Mucosa of rectum (tissue), 2 donors: ENCODE results near the gene TRIM66.
A peak's percentile ranks its signal among the peaks of the same experiment; 100 is the strongest.

Experiments used
- H3K27ac ChIP-seq, 2 donors: one replicate each; pipeline ENCODE4 v1.7.0; 2013; ENCODE audit warnings: inconsistent platforms in 2 of 2, low read depth in 2 of 2, low read length in 2 of 2
- H3K27me3 ChIP-seq, 2 donors: one replicate each; pipeline ENCODE4 v1.7.0; 2013; ENCODE audit warnings: low read length in 2 of 2; ENCODE audit not compliant: control insufficient read depth in 2 of 2, insufficient read depth in 2 of 2
- H3K36me3 ChIP-seq, 2 donors: one replicate each; pipeline ENCODE4 v1.7.0; 2013; ENCODE audit warnings: low read length in 2 of 2; ENCODE audit not compliant: control insufficient read depth in 2 of 2, insufficient read depth in 2 of 2
- H3K4me1 ChIP-seq, 2 donors: one replicate each; pipeline ENCODE4 v1.7.0; 2013; ENCODE audit warnings: low read length in 2 of 2, mild to moderate bottlenecking in 1 of 2; ENCODE audit not compliant: control insufficient read depth in 2 of 2, insufficient read depth in 2 of 2
- H3K4me3 ChIP-seq, 2 donors: one replicate each; pipeline ENCODE4 v1.7.0; 2013; ENCODE audit warnings: low read length in 2 of 2
- H3K9ac ChIP-seq, 2 donors: one replicate each; pipeline ENCODE4 v1.7.0; 2013; ENCODE audit warnings: low read length in 2 of 2, low read depth in 1 of 2, mild to moderate bottlenecking in 1 of 2
- H3K9me3 ChIP-seq, 2 donors: one replicate each; pipeline ENCODE4 v1.7.0; 2013; ENCODE audit warnings: low read length in 2 of 2; ENCODE audit not compliant: control insufficient read depth in 2 of 2
- donor health status: healthy.
- donor health status: Normal muscosa, but diverticular disease.

The TRIM66 gene

GRCh38 chr11:8705146-8705545 is 22.7 kb upstream of the TRIM66 start:
- H3K27me3 ChIP-seq: no peaks in the 10 kb centered on the region
- peaks cover 0 to 2% of the 10 kb centered on the region in 2 donors for H3K4me1 ChIP-seq
- H3K27ac ChIP-seq: no peak overlapping the region
- H3K9ac ChIP-seq: no peak overlapping the region
- H3K4me3 ChIP-seq: no peak overlapping the region
- no peaks in the 10 kb centered on the region for H3K9me3 ChIP-seq
- H3K36me3 ChIP-seq: peaks cover 21 to 31% of the 10 kb centered on the region in 2 donors

GRCh38 chr11:8704136-8704535 is 21.7 kb upstream of the TRIM66 start:
- H3K27ac ChIP-seq: no peak overlapping the region
- no peaks in the 10 kb centered on the region for H3K9me3 ChIP-seq
- no peak overlapping the region for H3K4me3 ChIP-seq
- peaks cover 0 to 6% of the 10 kb centered on the region in 2 donors for H3K4me1 ChIP-seq
- H3K9ac ChIP-seq: no peak overlapping the region
- peaks cover 26 to 31% of the 10 kb centered on the region in 2 donors for H3K36me3 ChIP-seq
- H3K27me3 ChIP-seq: no peaks in the 10 kb centered on the region

- Histone ChIP-seq H3K27ac (no peak overlapping the region), H3K4me3 (no peak overlapping the region), H3K36me3 (peaks cover 34 to 36% of the 10 kb centered on the region in 2 donors), H3K27me3 (no peaks in the 10 kb centered on the region), H3K9ac (no peak overlapping the region), H3K9me3 (no peaks in the 10 kb centered on the region), H3K4me1 (peaks cover 0 to 4% of the 10 kb centered on the region in 2 donors)
These were observed 20.1 kb upstream of the TRIM66 start for GRCh38 chr11:8702598-8702915.

GRCh38 chr11:8701891-8702597 is 19.6 kb upstream of the TRIM66 start:
- no peak overlapping the region for H3K4me3 ChIP-seq
- no peaks in the 10 kb centered on the region for H3K9me3 ChIP-seq
- no peak overlapping the region for H3K27ac ChIP-seq
- peaks cover 36 to 37% of the 10 kb centered on the region in 2 donors for H3K36me3 ChIP-seq
- H3K9ac ChIP-seq: no peak overlapping the region
- peaks cover 0 to 4% of the 10 kb centered on the region in 2 donors for H3K4me1 ChIP-seq
- H3K27me3 ChIP-seq: no peaks in the 10 kb centered on the region

GRCh38 chr11:8699903-8700302 is 17.4 kb upstream of the TRIM66 start:
- Histone ChIP-seq H3K27ac (peak overlapping the region in 1 of 2 donors; percentile 56), H3K27me3 (no peaks in the 10 kb centered on the region), H3K4me1 (peaks cover 0 to 4% of the 10 kb centered on the region in 2 donors), H3K36me3 (peaks cover 41 to 46% of the 10 kb centered on the region in 2 donors), H3K9me3 (no peaks in the 10 kb centered on the region), H3K9ac (no peak overlapping the region), H3K4me3 (no peak overlapping the region)

- Histone ChIP-seq H3K9me3 (no peaks in the 10 kb centered on the region), H3K4me3 (no peak overlapping the region), H3K27me3 (no peaks in the 10 kb centered on the region), H3K36me3 (peaks cover 46 to 54% of the 10 kb centered on the region in 2 donors), H3K9ac (no peak overlapping the region), H3K4me1 (peaks cover 0 to 4% of the 10 kb centered on the region in 2 donors), H3K27ac (no peak overlapping the region)
These were observed 16.5 kb upstream of the TRIM66 start for GRCh38 chr11:8698917-8699441.

- Histone ChIP-seq H3K4me3 (no peak overlapping the region), H3K27ac (no peak overlapping the region), H3K9ac (no peak overlapping the region), H3K9me3 (no peaks in the 10 kb centered on the region), H3K27me3 (no peaks in the 10 kb centered on the region), H3K36me3 (peaks cover 48 to 59% of the 10 kb centered on the region in 2 donors), H3K4me1 (peaks cover 0 to 4% of the 10 kb centered on the region in 2 donors)
These were observed 15.9 kb upstream of the TRIM66 start for GRCh38 chr11:8698379-8698851.

GRCh38 chr11:8697054-8697453 is 14.6 kb upstream of the TRIM66 start:
- H3K4me1 ChIP-seq: peaks cover 0 to 4% of the 10 kb centered on the region in 2 donors

GRCh38 chr11:8694137-8694536 is 11.7 kb upstream of the TRIM66 start:
- H3K27ac ChIP-seq: no peak overlapping the region
- H3K4me1 ChIP-seq: peaks cover 0 to 7% of the 10 kb centered on the region in 2 donors
- H3K9me3 ChIP-seq: no peaks in the 10 kb centered on the region
- peaks cover 48 to 56% of the 10 kb centered on the region in 2 donors for H3K36me3 ChIP-seq
- H3K4me3 ChIP-seq: no peak overlapping the region
- H3K9ac ChIP-seq: no peak overlapping the region
- no peaks in the 10 kb centered on the region for H3K27me3 ChIP-seq

More at GRCh38 chr11:8697054-8697453, 14.6 kb upstream of the TRIM66 start:
- Histone ChIP-seq H3K9ac (no peak overlapping the region), H3K36me3 (peaks cover 51 to 60% of the 10 kb centered on the region in 2 donors), H3K4me3 (no peak overlapping the region), H3K9me3 (no peaks in the 10 kb centered on the region), H3K27ac (no peak overlapping the region), H3K27me3 (no peaks in the 10 kb centered on the region)

GRCh38 chr11:8693555-8693954 is 11.1 kb upstream of the TRIM66 start:
- no peak overlapping the region for H3K27ac ChIP-seq
- peaks cover under 1 to 10% of the 10 kb centered on the region in 2 donors for H3K4me1 ChIP-seq
- no peak overlapping the region for H3K9ac ChIP-seq
- H3K9me3 ChIP-seq: no peaks in the 10 kb centered on the region
- H3K36me3 ChIP-seq: peaks cover 46 to 53% of the 10 kb centered on the region in 2 donors
- H3K4me3 ChIP-seq: no peak overlapping the region
- H3K27me3 ChIP-seq: no peaks in the 10 kb centered on the region
